SU-DHL-6 (cell line): ENCODE measurements around the gene CHD6.

Experiments
- EZH2phosphoT487 ChIP-seq: fragments of 200-600 bp; sonication (generic), shearing (Covaris generic); conservative IDR thresholded peaks from 2 replicates; pipeline ENCODE4 v1.6.1; 2018; ENCODE audit warnings: mild to moderate bottlenecking, antibody characterized with exemption, low read length, moderate library complexity, mixed read lengths
- TF ChIP-seq, protein P1 (sequence below): fragments of 200-600 bp; sonication (generic); IDR thresholded peaks from one replicate; pipeline ENCODE4 v1.5.1; 2017; ENCODE audit warnings: antibody characterized with exemption, mild to moderate bottlenecking, low read length, moderate library complexity; ENCODE audit not compliant: insufficient read depth, poor library complexity, severe bottlenecking

GRCh38 chr20:41376349-41376748 is 241.8 kb downstream of the CHD6 start:
- TF ChIP-seq, protein P1, sequence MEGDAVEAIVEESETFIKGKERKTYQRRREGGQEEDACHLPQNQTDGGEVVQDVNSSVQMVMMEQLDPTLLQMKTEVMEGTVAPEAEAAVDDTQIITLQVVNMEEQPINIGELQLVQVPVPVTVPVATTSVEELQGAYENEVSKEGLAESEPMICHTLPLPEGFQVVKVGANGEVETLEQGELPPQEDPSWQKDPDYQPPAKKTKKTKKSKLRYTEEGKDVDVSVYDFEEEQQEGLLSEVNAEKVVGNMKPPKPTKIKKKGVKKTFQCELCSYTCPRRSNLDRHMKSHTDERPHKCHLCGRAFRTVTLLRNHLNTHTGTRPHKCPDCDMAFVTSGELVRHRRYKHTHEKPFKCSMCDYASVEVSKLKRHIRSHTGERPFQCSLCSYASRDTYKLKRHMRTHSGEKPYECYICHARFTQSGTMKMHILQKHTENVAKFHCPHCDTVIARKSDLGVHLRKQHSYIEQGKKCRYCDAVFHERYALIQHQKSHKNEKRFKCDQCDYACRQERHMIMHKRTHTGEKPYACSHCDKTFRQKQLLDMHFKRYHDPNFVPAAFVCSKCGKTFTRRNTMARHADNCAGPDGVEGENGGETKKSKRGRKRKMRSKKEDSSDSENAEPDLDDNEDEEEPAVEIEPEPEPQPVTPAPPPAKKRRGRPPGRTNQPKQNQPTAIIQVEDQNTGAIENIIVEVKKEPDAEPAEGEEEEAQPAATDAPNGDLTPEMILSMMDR, result no peak
- no peak for TF ChIP-seq EZH2phosphoT487
